HCT116 (cell line): ENCODE data around the gene TTC1.

Experiments used
- EZH2 ChIP-seq: fragments of 200-600 bp; sonication (generic); IDR thresholded peaks from 2 replicates; pipeline ENCODE4 v1.6.1; 2017; ENCODE audit warnings: antibody characterized with exemption, mixed run types
- EZH2phosphoT487 ChIP-seq: fragments of 200-600 bp; IDR thresholded peaks from 2 replicates; pipeline ENCODE4 v1.6.1; 2018; ENCODE audit warnings: antibody characterized with exemption, borderline replicate concordance
- FOSL1 ChIP-seq: IDR thresholded peaks from 2 replicates; pipeline ENCODE4 v1.6.1; 2012; ENCODE audit warnings: low read depth
- JUND ChIP-seq: IDR thresholded peaks from 2 replicates; pipeline ENCODE4 v1.6.1; 2012
- POLR2A ChIP-seq: IDR thresholded peaks from 2 replicates; pipeline ENCODE4 v1.7.0; 2011; ENCODE audit warnings: borderline replicate concordance; ENCODE audit not compliant: insufficient read depth, insufficient read length; ENCODE audit errors: extremely low read depth
- POLR2AphosphoS5 ChIP-seq: IDR thresholded peaks from 2 replicates; pipeline ENCODE4 v1.6.1; 2011; ENCODE audit warnings: mild to moderate bottlenecking, low read depth, low read length, moderate library complexity
- RAD21 ChIP-seq: IDR thresholded peaks from 2 replicates; pipeline ENCODE4 v1.6.1; 2012; ENCODE audit warnings: low read depth, mild to moderate bottlenecking
- SP1 ChIP-seq: IDR thresholded peaks from 2 replicates; pipeline ENCODE4 v1.6.1; 2012; ENCODE audit warnings: low read depth
- TCF7L2 ChIP-seq: IDR thresholded peaks from 2 replicates; pipeline ENCODE4 v1.7.0; 2011; ENCODE audit warnings: borderline replicate concordance, inconsistent platforms; ENCODE audit not compliant: insufficient read depth, insufficient read length; ENCODE audit errors: extremely low read depth
- ZFX ChIP-seq: fragments of 450-650 bp; IDR thresholded peaks from 2 replicates; pipeline ENCODE4 v1.6.1; 2017
- TF ChIP-seq, protein P1 (sequence below), 3 experiments: fragments of 200-600 bp in 1 of 3; sonication (generic) in 1 of 3; IDR thresholded peaks in 2 of 3; conservative IDR thresholded peaks in 1 of 3; 2 replicates each; pipeline ENCODE4 v1.5.1; 2012 to 2017; ENCODE audit warnings: low read depth in 2 of 3, low read length in 2 of 3, antibody characterized with exemption in 1 of 3, borderline replicate concordance in 1 of 3, control low read depth in 1 of 3, mild to moderate bottlenecking in 1 of 3, mixed read lengths in 1 of 3, mixed run types in 1 of 3, moderate library complexity in 1 of 3; ENCODE audit not compliant: insufficient read depth in 1 of 3
- TF ChIP-seq, protein P2 (sequence below): IDR thresholded peaks from 2 replicates; pipeline ENCODE4 v1.6.1; 2012

DNA sequence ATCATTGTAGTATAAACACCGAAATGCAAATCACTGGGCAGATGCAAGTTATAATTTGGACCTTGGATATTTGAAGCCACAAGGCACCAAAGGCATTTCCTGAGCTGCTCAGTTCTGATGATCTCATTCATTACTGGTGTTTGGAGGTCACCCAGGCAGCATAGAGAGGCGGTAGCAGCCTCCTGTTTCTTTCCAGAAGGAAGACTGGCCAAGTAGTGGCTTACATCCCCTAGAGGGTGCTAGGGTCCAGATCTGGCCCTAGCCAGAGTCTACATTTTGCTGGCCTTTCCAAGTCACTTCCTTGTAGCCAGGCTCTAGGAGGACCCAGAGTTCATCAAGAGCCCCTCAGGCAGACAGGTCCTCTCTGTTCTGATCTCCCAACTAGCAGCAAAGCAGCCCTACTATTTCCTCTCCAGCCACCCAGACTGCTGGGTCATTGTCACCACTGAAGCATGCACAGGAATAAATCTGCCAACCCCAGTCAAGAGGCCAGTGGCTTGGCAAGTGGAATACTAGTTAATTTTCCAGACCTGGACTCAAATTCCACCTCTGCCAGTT, 33.4 kb upstream of the TTC1 start:
- TF ChIP-seq EZH2phosphoT487 (no peak), POLR2AphosphoS5 (no peak), POLR2A (no peak), JUND (no peak), TCF7L2 (no peak), FOSL1 (no peak), ZFX (no peak), SP1 (no peak), RAD21 (peak; percentile 33; the same call in 1 of the 2 replicates), EZH2 (no peak)
- TF ChIP-seq, protein P1, sequence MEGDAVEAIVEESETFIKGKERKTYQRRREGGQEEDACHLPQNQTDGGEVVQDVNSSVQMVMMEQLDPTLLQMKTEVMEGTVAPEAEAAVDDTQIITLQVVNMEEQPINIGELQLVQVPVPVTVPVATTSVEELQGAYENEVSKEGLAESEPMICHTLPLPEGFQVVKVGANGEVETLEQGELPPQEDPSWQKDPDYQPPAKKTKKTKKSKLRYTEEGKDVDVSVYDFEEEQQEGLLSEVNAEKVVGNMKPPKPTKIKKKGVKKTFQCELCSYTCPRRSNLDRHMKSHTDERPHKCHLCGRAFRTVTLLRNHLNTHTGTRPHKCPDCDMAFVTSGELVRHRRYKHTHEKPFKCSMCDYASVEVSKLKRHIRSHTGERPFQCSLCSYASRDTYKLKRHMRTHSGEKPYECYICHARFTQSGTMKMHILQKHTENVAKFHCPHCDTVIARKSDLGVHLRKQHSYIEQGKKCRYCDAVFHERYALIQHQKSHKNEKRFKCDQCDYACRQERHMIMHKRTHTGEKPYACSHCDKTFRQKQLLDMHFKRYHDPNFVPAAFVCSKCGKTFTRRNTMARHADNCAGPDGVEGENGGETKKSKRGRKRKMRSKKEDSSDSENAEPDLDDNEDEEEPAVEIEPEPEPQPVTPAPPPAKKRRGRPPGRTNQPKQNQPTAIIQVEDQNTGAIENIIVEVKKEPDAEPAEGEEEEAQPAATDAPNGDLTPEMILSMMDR (IDR thresholded peaks at IDR 0.05 in 2 of 3, conservative IDR thresholded peaks at IDR 0.05 in 1 of 3; ENCODE audit: borderline replicate concordance in 1 of 3, insufficient read depth in 1 of 3, low read depth in 2 of 3, low read length in 2 of 3), result peak in 2 of 3 experiments; percentile 48 to 54; a peak in 4 of 6 replicates
- TF ChIP-seq, protein P2, sequence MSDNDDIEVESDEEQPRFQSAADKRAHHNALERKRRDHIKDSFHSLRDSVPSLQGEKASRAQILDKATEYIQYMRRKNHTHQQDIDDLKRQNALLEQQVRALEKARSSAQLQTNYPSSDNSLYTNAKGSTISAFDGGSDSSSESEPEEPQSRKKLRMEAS, result no peak
